ENCODE results near the gene VTI1A. TPM values are rescaled to one million over a fixed set of nuclear protein-coding genes. Genes with fewer than 3 reads are reported as not detected.

The VTI1A gene
- total and polyA plus RNA-seq, 7 donors, result 9.9 to 31.5 (median 20.1) TPM

DNA sequence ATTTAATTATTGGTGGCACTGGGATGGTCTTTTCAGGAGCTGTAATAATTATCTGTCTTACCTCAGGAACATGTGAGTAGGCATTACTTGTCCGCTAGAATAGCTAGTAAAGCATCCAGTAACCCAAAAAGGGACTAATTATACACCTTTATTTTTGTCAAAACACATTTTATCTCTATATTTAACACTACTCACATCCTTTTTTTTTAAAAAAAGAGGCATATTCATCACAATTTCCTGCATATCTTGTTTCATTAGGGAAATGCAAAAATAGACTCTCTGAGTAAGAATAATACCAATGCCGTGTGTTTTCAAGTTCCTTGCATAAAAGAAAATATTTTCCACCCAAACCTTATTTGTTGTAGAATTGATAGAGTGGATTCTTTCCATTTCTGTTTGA, 99.5 kb downstream of the VTI1A start:
- Histone ChIP-seq H3K36me3 (ENCODE audit: insufficient read depth in 1 of 2, low read depth in 1 of 2) (no peaks in the 10 kb centered on the region), H3K27me3 (ENCODE audit: insufficient read depth in 3 of 3, low read length in 2 of 3) (no peaks in the 10 kb centered on the region), H3K9me3 (no peaks in the 10 kb centered on the region), H3K4me1 (no peaks in the 10 kb centered on the region), H3K4me3 (no peak overlapping the region), H3K27ac (no peak overlapping the region)
- TF ChIP-seq CTCF (IDR thresholded peaks at IDR 0.05), result no peak
- intact Hi-C loops (cut with DNase I), result no loop called here
- WGBS, 3 donors, result 60 to 66% (median 60%) methylated on average over 2 of the region's 2 CpGs
- DNase-seq, result no peak
- ATAC-seq, result no peak

DNA sequence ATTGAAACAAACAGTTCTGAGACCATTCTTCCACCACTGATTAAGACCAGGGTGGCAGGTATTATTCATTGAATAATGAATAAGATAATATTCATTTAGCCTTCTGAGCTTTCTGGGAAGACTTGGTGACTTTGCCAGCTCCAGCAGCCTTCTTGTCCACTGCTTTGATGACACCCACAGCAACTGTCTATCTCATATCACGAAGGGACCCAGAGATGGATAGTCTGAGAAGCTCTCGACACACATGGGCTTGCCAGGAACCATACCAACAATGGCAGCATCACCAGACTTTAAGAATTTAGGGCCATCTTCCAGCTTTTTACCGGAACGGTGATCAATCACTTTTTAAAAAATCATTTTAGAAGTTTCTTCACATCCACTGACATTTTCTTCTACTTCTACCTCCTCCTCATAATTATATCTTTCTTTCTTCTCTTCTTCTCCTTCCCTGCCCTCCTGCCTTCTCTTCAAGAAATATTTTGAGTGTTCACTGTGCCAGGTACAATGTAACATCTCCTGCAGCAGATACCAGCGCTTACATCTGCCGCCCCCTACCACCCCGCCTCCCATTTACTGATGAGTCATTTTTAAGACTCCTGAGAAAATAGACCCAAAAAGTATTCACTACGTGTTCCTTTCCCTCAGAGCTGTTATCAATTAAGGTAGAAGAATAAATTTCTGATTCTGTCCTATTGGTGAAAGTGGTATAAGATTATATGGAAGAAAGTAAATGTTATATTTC, 101.7 kb downstream of the VTI1A start:
- H3K4me3 ChIP-seq, result no peak overlapping the region
- no peaks in the 10 kb centered on the region for H3K9me3 ChIP-seq
- H3K36me3 ChIP-seq (ENCODE audit: insufficient read depth in 1 of 2, low read depth in 1 of 2), result no peaks in the 10 kb centered on the region
- no peaks in the 10 kb centered on the region for H3K4me1 ChIP-seq
- TF ChIP-seq CTCF (IDR thresholded peaks at IDR 0.05), result no peak
- DNase-seq (no peak), ATAC-seq (no peak)
- WGBS, 3 donors, result 96 to 98% (median 96%) methylated on average over 8 of the region's 8 CpGs
- H3K27ac ChIP-seq, result no peak overlapping the region
- no peaks in the 10 kb centered on the region for H3K27me3 ChIP-seq (ENCODE audit: insufficient read depth in 3 of 3, low read length in 2 of 3)
- intact Hi-C loops (cut with DNase I), result no loop called here

- TF ChIP-seq CTCF (IDR thresholded peaks at IDR 0.05), result no peak
- DNase-seq, result no peak
- Histone ChIP-seq H3K27ac (no peak overlapping the region), H3K27me3 (ENCODE audit: insufficient read depth in 3 of 3, low read length in 2 of 3) (no peaks in the 10 kb centered on the region), H3K4me3 (no peak overlapping the region), H3K9me3 (no peaks in the 10 kb centered on the region), H3K36me3 (ENCODE audit: insufficient read depth in 1 of 2, low read depth in 1 of 2) (no peaks in the 10 kb centered on the region), H3K4me1 (no peaks in the 10 kb centered on the region)
- 93 to 95% (median 94%) methylated on average over 4 of the region's 4 CpGs for WGBS, 3 donors
- intact Hi-C loops (cut with DNase I), result no loop called here
- ATAC-seq, result no peak
These were observed 105.6 kb downstream of the VTI1A start for GRCh38 chr10:112552593-112553110.

DNA sequence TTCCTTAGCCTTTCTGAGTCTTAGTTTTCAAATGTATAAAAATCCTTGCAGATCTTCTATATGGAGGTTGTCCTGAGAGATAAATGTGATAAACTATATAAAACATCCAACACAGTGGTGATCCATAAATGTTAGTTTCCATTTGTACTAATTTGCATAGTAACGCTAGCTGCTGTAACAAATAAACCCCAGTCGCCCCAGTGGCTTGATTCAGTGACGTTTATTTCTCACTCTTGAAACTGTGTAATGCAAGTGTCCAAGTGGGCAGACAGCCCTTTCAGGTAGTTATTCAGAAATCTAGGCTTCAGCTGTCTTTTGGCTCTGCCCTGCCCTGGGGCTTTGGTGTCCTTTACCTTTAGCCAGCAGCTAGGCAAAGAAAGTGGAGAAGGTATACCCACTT, 106.3 kb downstream of the VTI1A start:
- H3K4me3 ChIP-seq, result no peak overlapping the region
- ATAC-seq (no peak), DNase-seq (no peak)
- H3K4me1 ChIP-seq, result no peaks in the 10 kb centered on the region
- no peaks in the 10 kb centered on the region for H3K27me3 ChIP-seq (ENCODE audit: insufficient read depth in 3 of 3, low read length in 2 of 3)
- WGBS, 3 donors, result 85 to 94% (median 90%) methylated on average over 3 of the region's 3 CpGs
- intact Hi-C loops (cut with DNase I), result no loop called here
- H3K27ac ChIP-seq, result no peak overlapping the region
- H3K9me3 ChIP-seq, result no peaks in the 10 kb centered on the region
- no peaks in the 10 kb centered on the region for H3K36me3 ChIP-seq (ENCODE audit: insufficient read depth in 1 of 2, low read depth in 1 of 2)
- TF ChIP-seq CTCF (IDR thresholded peaks at IDR 0.05), result no peak

DNA sequence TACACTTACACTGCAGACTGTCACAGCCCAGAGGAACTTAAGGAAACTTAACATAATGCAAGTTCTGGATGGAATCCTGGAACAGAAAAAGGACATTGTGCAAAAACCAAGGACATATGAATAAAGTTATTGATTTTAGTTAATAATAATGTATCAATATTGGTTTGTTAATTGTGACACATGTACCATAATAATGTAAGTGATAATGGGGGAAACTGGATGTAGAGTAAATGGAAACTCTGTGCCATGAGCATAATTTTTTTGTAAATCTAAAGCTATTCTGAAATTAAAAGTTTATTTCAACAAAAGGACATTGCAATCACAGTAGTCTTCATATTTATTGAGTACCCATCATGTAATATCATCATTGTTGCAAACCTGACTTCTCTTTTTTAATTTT, 107.2 kb downstream of the VTI1A start:
- no peak overlapping the region for H3K27ac ChIP-seq
- no peak for DNase-seq
- intact Hi-C loops (cut with DNase I), result no loop called here
- H3K36me3 ChIP-seq (ENCODE audit: insufficient read depth in 1 of 2, low read depth in 1 of 2), result no peaks in the 10 kb centered on the region
- no peak overlapping the region for H3K4me3 ChIP-seq
- no peak for TF ChIP-seq CTCF (IDR thresholded peaks at IDR 0.05)
- no peaks in the 10 kb centered on the region for H3K27me3 ChIP-seq (ENCODE audit: insufficient read depth in 3 of 3, low read length in 2 of 3)
- H3K9me3 ChIP-seq, result no peaks in the 10 kb centered on the region
- no peak for ATAC-seq
- no peaks in the 10 kb centered on the region for H3K4me1 ChIP-seq
